GM20000 (cell line): ENCODE results near the gene NTSR2.

Experiments
- DNase-seq: peaks from one replicate; pipeline ENCODE4 v3.0.0; 2012; ENCODE audit warnings: low spot score
- CTCF ChIP-seq: IDR thresholded peaks from 2 replicates; pipeline ENCODE4 v1.5.1; 2012; ENCODE audit warnings: mild to moderate bottlenecking, control low read depth; ENCODE audit errors: extremely low read depth, missing control alignments

The NTSR2 gene

DNA sequence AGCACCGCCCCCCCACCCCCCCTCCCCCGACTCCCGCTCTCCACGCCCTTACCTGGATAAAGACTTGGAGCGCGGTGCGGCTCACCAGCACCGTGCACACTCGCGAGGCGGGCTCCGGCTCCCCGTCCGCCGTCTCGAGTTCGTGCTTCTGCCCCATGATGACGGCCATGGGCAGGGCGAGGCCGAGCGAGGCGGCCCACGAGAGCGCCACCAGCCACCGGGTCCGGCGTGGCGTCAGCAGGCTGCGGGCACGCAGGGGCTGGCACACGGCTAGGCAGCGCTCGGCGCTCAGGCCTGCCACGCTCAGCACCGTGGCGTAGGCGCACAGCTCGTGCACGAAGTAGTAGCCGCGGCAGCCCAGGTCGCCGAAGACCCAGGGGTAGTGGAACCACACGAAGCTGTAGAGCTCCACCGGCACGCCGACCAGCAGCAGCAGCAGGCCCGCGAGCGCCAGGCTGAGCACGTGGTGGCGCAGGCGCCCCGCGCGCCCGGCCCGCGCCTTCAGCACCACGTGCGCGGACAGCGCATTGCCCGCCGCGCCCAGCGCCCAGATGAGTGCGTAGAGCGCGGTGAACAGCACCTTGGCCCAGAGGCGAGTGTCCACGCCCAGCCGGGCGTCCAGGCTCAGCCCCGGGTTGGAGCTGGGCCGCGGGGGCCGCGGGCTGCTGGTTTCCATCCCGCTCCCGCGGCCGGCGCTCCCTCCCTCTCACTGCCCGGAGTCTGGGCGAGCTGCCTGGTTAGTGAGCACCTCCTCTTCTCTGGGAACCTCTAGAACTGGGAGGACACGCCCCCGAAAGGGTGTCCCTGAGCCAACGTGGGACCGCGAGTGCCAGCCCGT, at the start of gene NTSR2:
TSS of gene NTSR2 (minus strand) at position 742 of the 838 bp plus-strand sequence. CDS start at position 676, 66 bp downstream.
- DNase-seq, result peak; percentile 58
- TF ChIP-seq CTCF, result no peak

- no peak for TF ChIP-seq CTCF
- DNase-seq, result no peak
Observed at GRCh38 chr2:11719230-11719977, 49.4 kb upstream of the NTSR2 start.

GRCh38 chr2:11718606-11719005, 48.6 kb upstream of the NTSR2 start:
- no peak for DNase-seq

GRCh38 chr2:11717623-11718022, 47.6 kb upstream of the NTSR2 start:
- no peak for TF ChIP-seq CTCF
- no peak for DNase-seq

More at GRCh38 chr2:11718606-11719005, 48.6 kb upstream of the NTSR2 start:
- TF ChIP-seq CTCF, result no peak

- no peak for DNase-seq
- TF ChIP-seq CTCF, result no peak
Observed at GRCh38 chr2:11716689-11717321, 46.8 kb upstream of the NTSR2 start.

- no peak for DNase-seq
- no peak for TF ChIP-seq CTCF
Observed at GRCh38 chr2:11715987-11716652, 46.1 kb upstream of the NTSR2 start.

- no peak for DNase-seq
- no peak for TF ChIP-seq CTCF
Observed at GRCh38 chr2:11713815-11714214, 43.8 kb upstream of the NTSR2 start.
